Uterus (tissue), 4 donors: ENCODE data around the gene MAP3K5. TPM values are rescaled to one million over a fixed set of nuclear protein-coding genes. Genes with fewer than 3 reads are reported as not detected.

Experiments used
- DNase-seq, 2 donors: peaks; one replicate each; pipeline ENCODE4 v3.0.0-alpha.2; 2019 to 2020
- H3K27ac ChIP-seq, 2 donors: fragments of 200-600 bp; sonication (generic); 1 replicate in 1 of 2; 2 replicates in 1 of 2; pipeline ENCODE4 v1.5.1; 2016 to 2018
- H3K27me3 ChIP-seq, 2 donors: fragments of 200-600 bp; sonication (generic); one replicate each; pipeline ENCODE4 v1.5.1; 2018 to 2019; ENCODE audit warnings: control low read depth in 1 of 2
- H3K36me3 ChIP-seq, 2 donors: fragments of 200-600 bp; sonication (generic); one replicate each; pipeline ENCODE4 v1.5.1; 2019; ENCODE audit warnings: control low read depth in 1 of 2
- H3K4me1 ChIP-seq, 2 donors: fragments of 200-600 bp; sonication (generic); one replicate each; pipeline ENCODE4 v1.5.1; 2018 to 2019; ENCODE audit warnings: control low read depth in 1 of 2
- H3K4me3 ChIP-seq, 2 donors: fragments of 200-600 bp; sonication (generic); 1 replicate in 1 of 2; 2 replicates in 1 of 2; pipeline ENCODE4 v1.5.1; 2018 to 2019; ENCODE audit warnings: mild to moderate bottlenecking in 1 of 2
- H3K9me3 ChIP-seq, 2 donors: fragments of 200-600 bp; sonication (generic); one replicate each; pipeline ENCODE4 v1.5.1; 2019; ENCODE audit warnings: control low read depth in 1 of 2
- CTCF ChIP-seq, 4 experiments: fragments of 200-600 bp in 2 of 4; fragments of 450-650 bp in 2 of 4; sonication (generic) in 2 of 4; IDR thresholded peaks; one replicate each; pipeline ENCODE4 v1.5.1; 2016 to 2019; ENCODE audit warnings: antibody characterized with exemption in 4 of 4, mild to moderate bottlenecking in 2 of 4, moderate library complexity in 1 of 4
- POLR2A ChIP-seq, 2 donors: fragments of 450-650 bp; IDR thresholded peaks; one replicate each; pipeline ENCODE4 v1.6.1; 2016; ENCODE audit warnings: antibody characterized with exemption in 2 of 2, mild to moderate bottlenecking in 1 of 2, moderate library complexity in 1 of 2
- intact Hi-C: fragments of 100-400 bp; cut with DNase I; formaldehyde crosslinking; loops from one replicate; pipeline ENCODE4 v1.15.1; 2023; ENCODE audit warnings: low total_unique reads
- total RNA-seq, 4 donors: library from RNA; depleted of rRNA in 3 of 4; stranded (reverse); fragments of >200 nt in 3 of 4; gene quantifications; one replicate each; pipeline versions ENCODE4 v1.1.0 to v1.2.4, GENCODE V29; 2014 to 2023
- donor health status: DM: yes; HTN: yes; CAD: no.

Gene MAP3K5
- total RNA-seq, 4 donors from 2014 or later, result 9.5 to 67.1 (median 15.4) TPM

- no peaks in the 10 kb centered on the region for H3K4me1 ChIP-seq
- no peaks in the 10 kb centered on the region for H3K36me3 ChIP-seq
- DNase-seq, result no peak
- no peaks in the 10 kb centered on the region for H3K9me3 ChIP-seq
- TF ChIP-seq POLR2A (IDR thresholded peaks at IDR 0.05) (no peak), CTCF (IDR thresholded peaks at IDR 0.05) (no peak)
- no peak overlapping the region for H3K27ac ChIP-seq
- H3K4me3 ChIP-seq, result no peak overlapping the region
- intact Hi-C loops, result no loop called here
- H3K27me3 ChIP-seq, result no peaks in the 10 kb centered on the region
Measured at GRCh38 chr6:136657666-136658065, 134.6 kb downstream of the MAP3K5 start.

- no peak for TF ChIP-seq POLR2A (IDR thresholded peaks at IDR 0.05)
- no peak for TF ChIP-seq CTCF (IDR thresholded peaks at IDR 0.05)
- intact Hi-C loops, result no loop called here
- Histone ChIP-seq H3K4me3 (no peak overlapping the region), H3K4me1 (no peaks in the 10 kb centered on the region), H3K27me3 (no peaks in the 10 kb centered on the region), H3K27ac (no peak overlapping the region), H3K36me3 (no peaks in the 10 kb centered on the region), H3K9me3 (no peaks in the 10 kb centered on the region)
- DNase-seq, result no peak
Measured at GRCh38 chr6:136656121-136656520, 136.2 kb downstream of the MAP3K5 start.

DNA sequence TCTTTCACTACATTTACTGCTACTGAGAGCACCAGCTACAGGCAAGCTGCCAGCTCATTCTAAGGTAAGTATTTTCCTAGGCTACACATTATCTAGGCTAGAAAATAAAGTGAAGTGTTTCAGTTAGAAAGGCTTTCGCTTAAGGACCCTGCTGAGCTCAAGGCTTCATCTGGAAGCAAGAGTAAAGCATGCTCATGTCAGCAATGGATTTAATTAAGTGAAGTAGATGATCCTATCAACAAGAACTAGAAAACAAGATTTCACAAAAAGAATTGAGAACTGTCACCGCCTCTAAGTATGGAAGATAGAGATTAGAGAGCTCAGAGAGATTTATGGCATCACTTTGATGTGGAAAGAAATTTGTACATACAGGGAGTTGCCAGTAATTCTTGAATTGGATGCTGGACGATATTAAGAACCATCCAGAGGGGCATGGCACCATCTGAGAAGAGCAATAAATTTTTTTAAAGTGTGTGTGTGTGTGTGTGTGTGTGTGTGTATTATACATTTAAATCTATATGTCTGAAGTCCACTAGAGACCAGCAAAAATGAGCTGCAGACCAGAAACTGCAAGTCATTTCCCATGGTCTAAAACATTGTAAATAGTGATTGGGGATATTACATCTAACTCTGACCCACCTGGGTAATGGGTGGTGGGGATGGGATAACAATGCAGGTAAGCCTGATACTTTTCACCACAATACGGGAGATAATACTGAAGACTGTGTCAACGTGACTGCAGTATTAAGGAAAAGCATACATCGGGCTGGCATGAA is 136.8 kb downstream of the MAP3K5 start:
- Histone ChIP-seq H3K27ac (no peak overlapping the region), H3K4me1 (no peaks in the 10 kb centered on the region), H3K4me3 (no peak overlapping the region), H3K36me3 (no peaks in the 10 kb centered on the region), H3K27me3 (no peaks in the 10 kb centered on the region), H3K9me3 (no peaks in the 10 kb centered on the region)
- no peak for TF ChIP-seq POLR2A (IDR thresholded peaks at IDR 0.05)
- TF ChIP-seq CTCF (IDR thresholded peaks at IDR 0.05), result no peak
- intact Hi-C loops, result no loop called here
- DNase-seq, result no peak

GRCh38 chr6:136654086-136654485 is 138.2 kb downstream of the MAP3K5 start:
- intact Hi-C loops, result no loop called here

More at GRCh38 chr6:136654086-136654485, 138.2 kb downstream of the MAP3K5 start:
- no peaks in the 10 kb centered on the region for H3K27me3 ChIP-seq
- H3K4me1 ChIP-seq, result no peaks in the 10 kb centered on the region
- no peak overlapping the region for H3K4me3 ChIP-seq
- DNase-seq, result no peak
- no peaks in the 10 kb centered on the region for H3K9me3 ChIP-seq
- no peak for TF ChIP-seq POLR2A (IDR thresholded peaks at IDR 0.05)
- no peak for TF ChIP-seq CTCF (IDR thresholded peaks at IDR 0.05)
- no peaks in the 10 kb centered on the region for H3K36me3 ChIP-seq
- H3K27ac ChIP-seq, result no peak overlapping the region
